Large intestine (tissue), 3 donors: ENCODE measurements around the gene FOXK1. TPM values are rescaled to one million over a fixed set of nuclear protein-coding genes. Genes with fewer than 3 reads are reported as not detected.

Experiments used
- DNase-seq, 2 donors: peaks; one replicate each; pipeline versions ENCODE4 v3.0.0 to v3.0.0-alpha.2; 2013
- H3K27ac ChIP-seq: one replicate; pipeline ENCODE4 v1.5.1; 2013; ENCODE audit warnings: low read length
- H3K27me3 ChIP-seq: 2 replicates; pipeline ENCODE4 v1.6.1; 2013; ENCODE audit warnings: low read length; ENCODE audit not compliant: control insufficient read depth, insufficient read depth
- H3K36me3 ChIP-seq: 2 replicates; pipeline ENCODE4 v1.6.1; 2013; ENCODE audit warnings: low read length; ENCODE audit not compliant: control insufficient read depth, insufficient read depth
- H3K4me1 ChIP-seq: one replicate; pipeline ENCODE4 v1.6.1; 2013; ENCODE audit warnings: low read length; ENCODE audit not compliant: control insufficient read depth, insufficient read depth
- H3K4me3 ChIP-seq: one replicate; pipeline ENCODE4 v1.5.1; 2013; ENCODE audit warnings: low read length
- H3K9me3 ChIP-seq: one replicate; pipeline ENCODE4 v1.6.1; 2013; ENCODE audit warnings: mild to moderate bottlenecking, low read depth, low read length, moderate library complexity; ENCODE audit not compliant: control insufficient read depth
- WGBS: methylation state at CpG from one replicate; pipeline ENCODE4 v1.1.5; 2013; ENCODE audit warnings: low lambda C conversion rate; ENCODE audit not compliant: insufficient coverage; 5-methylcytosine and 5-hydroxymethylcytosine counted together
- polyA plus RNA-seq: library from polyadenylated mRNA; unstranded; fragments of 120-200 nt; gene quantifications from one replicate; pipeline ENCODE4 v1.2.1, GENCODE V29; 2013

Gene FOXK1
- polyA plus RNA-seq, 1 donor: 11.6 TPM

DNA sequence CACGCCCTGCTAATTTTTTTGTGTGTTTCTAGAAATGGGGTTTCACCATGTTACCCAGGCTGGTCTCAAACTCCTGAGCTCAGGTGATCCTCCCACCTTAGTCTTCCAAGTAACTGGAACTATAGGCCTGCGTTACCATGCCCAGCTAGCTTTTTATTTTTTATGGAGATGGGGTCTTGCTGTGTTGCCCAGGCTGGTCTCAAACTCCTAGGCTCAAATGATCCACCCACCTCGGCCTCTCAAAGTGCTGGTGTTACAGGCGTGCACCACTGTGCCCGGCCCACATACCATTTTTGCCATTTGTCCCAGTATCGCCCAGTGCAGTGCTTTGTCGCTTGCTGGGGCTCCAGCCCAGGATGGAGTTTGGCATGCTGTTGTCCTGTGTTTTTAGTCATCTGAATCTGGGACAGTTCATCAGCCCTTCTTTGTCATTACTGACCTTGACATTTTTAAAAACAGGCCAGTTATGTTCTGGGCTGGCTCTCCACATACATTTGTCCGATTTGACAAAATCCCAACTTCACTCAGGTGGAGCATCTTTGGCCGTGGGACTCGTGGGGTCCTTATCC is 16.7 kb downstream of the FOXK1 start:
- H3K4me3 ChIP-seq: no peak overlapping the region
- peaks cover 5% of the 10 kb centered on the region for H3K9me3 ChIP-seq
- DNase-seq: no peak
- no peaks in the 10 kb centered on the region for H3K4me1 ChIP-seq
- no peaks in the 10 kb centered on the region for H3K27me3 ChIP-seq
- H3K27ac ChIP-seq: no peak overlapping the region
- peaks cover 5% of the 10 kb centered on the region for H3K36me3 ChIP-seq
- no CpG with 5 or more reads among the region's 10 CpGs for WGBS

DNA sequence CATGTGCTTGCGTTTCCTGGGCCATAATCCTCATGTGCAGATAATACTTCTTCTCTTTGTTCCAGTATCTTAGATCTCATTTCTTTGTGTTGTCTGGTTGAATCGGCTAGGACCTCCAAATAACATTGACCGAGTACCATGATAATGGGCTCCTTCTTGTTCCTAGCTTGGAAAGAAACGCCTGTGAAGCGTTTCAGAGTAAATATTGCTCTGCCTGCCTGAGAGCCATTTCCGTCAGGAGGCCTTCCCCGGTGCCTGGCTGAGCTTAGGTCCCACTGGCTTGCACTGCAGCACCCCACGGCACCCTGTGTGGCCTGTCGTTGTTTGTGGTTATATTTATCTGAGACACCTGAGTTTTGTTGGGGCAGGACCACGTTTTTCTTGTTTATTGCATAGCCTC is 17.7 kb downstream of the FOXK1 start:
- WGBS: 100% methylated on average over 1 of the region's 10 CpGs
- no peak overlapping the region for H3K27ac ChIP-seq
- no peaks in the 10 kb centered on the region for H3K27me3 ChIP-seq
- peaks cover 5% of the 10 kb centered on the region for H3K9me3 ChIP-seq
- H3K4me1 ChIP-seq: no peaks in the 10 kb centered on the region
- peaks cover 5% of the 10 kb centered on the region for H3K36me3 ChIP-seq
- no peak overlapping the region for H3K4me3 ChIP-seq
- no peak for DNase-seq

GRCh38 chr7:4700577-4701235 is 18.6 kb downstream of the FOXK1 start:
- Histone ChIP-seq H3K36me3 (peaks cover 5% of the 10 kb centered on the region), H3K9me3 (peaks cover 5% of the 10 kb centered on the region), H3K4me1 (no peaks in the 10 kb centered on the region), H3K27me3 (no peaks in the 10 kb centered on the region), H3K27ac (no peak overlapping the region), H3K4me3 (no peak overlapping the region)
- no CpG with 5 or more reads among the region's 14 CpGs for WGBS
- DNase-seq: no peak

DNA sequence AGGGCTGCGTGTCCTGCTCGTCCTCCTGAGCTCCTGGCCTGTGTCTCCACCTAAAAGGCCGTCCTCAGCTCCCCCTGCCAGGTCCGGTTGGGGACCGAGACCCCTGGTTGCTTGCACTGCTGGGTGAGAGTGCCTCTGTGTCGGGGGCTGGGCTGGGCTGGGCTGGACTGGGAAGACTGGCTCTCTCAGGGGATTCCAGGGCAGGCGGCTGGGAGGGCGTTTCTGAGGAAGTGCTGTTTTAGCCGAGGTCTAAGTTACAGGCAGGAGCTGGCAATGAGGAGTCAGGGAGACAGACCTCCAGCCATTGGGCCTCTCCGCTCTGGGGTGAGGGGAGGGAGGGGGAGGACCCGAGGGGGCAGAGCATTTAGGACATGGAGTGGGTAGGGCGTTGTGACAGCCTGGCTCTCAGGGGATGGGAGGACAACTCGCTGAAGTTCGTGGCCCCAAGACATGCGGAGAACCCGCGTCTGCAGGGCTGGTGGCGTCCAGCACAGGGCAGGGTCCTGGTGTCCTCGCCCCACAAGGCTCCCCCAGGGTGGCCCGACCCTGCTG is 20.9 kb downstream of the FOXK1 start:
- no CpG with 5 or more reads among the region's 20 CpGs for WGBS
- Histone ChIP-seq H3K27ac (no peak overlapping the region), H3K9me3 (peaks cover 5% of the 10 kb centered on the region), H3K27me3 (no peaks in the 10 kb centered on the region), H3K36me3 (peaks cover 3% of the 10 kb centered on the region), H3K4me3 (no peak overlapping the region), H3K4me1 (peaks cover 7% of the 10 kb centered on the region)
- DNase-seq: no peak

DNA sequence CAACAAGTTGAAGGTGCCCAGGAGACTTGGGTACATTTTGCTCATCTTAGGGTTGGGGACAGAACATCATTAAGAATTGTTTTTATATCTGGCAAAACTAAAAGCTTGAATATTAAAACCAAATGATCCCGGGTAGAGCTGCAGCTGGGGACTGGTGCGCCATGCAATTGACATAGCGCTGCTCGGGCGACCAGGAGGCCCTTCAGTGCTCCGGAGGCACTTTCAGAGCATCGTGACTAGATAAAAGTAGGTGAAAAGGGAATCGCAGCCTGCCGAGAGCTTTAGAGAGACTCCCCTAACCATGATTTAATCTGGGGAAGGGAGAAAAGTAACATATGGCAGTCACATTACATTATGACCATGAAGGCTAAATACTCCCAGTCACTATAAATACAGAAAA is 21.4 kb downstream of the FOXK1 start:
- no peak for DNase-seq
- 100% methylated on average over 2 of the region's 9 CpGs for WGBS
- peaks cover 5% of the 10 kb centered on the region for H3K9me3 ChIP-seq
- no peak overlapping the region for H3K27ac ChIP-seq
- H3K27me3 ChIP-seq: no peaks in the 10 kb centered on the region
- H3K36me3 ChIP-seq: peaks cover 3% of the 10 kb centered on the region
- H3K4me1 ChIP-seq: peaks cover 7% of the 10 kb centered on the region
- H3K4me3 ChIP-seq: no peak overlapping the region

DNA sequence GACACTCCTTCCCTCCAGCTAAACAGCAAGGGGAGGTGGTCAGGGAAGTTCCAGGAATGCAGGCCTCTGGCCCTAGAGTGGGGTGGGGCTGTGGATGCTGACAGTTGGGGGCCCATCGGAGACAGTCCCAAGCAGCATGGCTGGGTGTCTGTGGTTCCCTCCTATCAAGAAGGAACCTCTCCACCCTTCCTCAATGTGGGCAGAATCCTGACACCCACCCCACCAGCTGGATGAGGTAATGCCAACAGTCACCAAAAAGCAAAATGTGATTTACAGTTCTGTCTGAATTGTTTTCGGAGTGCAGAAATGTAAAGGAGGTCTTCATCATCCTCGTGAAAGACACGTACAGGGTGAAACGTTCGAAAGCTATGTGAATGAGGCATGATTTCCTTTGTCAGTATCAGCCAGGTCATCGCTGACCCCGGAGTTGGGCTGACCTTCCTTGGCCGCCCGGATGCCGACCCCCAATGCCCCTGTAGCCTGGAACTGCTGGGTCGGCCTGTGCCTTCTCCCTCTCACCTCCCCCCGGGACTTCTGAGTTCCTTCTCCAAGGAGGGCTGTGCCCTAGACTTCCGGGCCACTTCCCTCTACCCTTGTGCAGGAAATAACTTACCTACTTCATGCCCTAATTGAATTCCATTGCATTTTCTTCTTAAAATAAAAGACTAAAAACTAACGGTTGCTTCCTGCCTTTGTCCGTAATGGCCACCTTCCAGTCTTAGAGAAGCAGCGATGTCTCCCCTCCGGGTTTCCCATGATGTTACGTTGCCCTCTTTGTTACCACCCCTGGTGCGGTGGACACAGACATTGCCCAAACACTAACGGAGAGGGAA is 24.5 kb downstream of the FOXK1 start:
- DNase-seq: no peak

GRCh38 chr7:4707217-4707741 is 25.2 kb downstream of the FOXK1 start:
- peaks cover 10% of the 10 kb centered on the region for H3K9me3 ChIP-seq
- peaks cover 8% of the 10 kb centered on the region for H3K4me1 ChIP-seq
- H3K4me3 ChIP-seq: no peak overlapping the region
- no peak for DNase-seq
- WGBS: 96% methylated on average over 4 of the region's 22 CpGs
- peaks cover 12% of the 10 kb centered on the region for H3K36me3 ChIP-seq
- H3K27me3 ChIP-seq: no peaks in the 10 kb centered on the region
- H3K27ac ChIP-seq: peak overlapping the region; percentile 16

More for the DNA sequence above, 24.5 kb downstream of the FOXK1 start:
- peaks cover 11% of the 10 kb centered on the region for H3K36me3 ChIP-seq
- H3K27ac ChIP-seq: peak overlapping the region; percentile 16
- H3K4me1 ChIP-seq: peaks cover 7% of the 10 kb centered on the region
- WGBS: 76% methylated on average over 2 of the region's 21 CpGs
- H3K9me3 ChIP-seq: peaks cover 10% of the 10 kb centered on the region
- no peak overlapping the region for H3K4me3 ChIP-seq
- no peaks in the 10 kb centered on the region for H3K27me3 ChIP-seq

GRCh38 chr7:4707980-4708411 is 25.9 kb downstream of the FOXK1 start:
- no peak overlapping the region for H3K4me3 ChIP-seq
- H3K27me3 ChIP-seq: no peaks in the 10 kb centered on the region
- DNase-seq: no peak
- peaks cover 9% of the 10 kb centered on the region for H3K9me3 ChIP-seq
- H3K36me3 ChIP-seq: peaks cover 12% of the 10 kb centered on the region
- no CpG with 5 or more reads among the region's 12 CpGs for WGBS
- peaks cover 11% of the 10 kb centered on the region for H3K4me1 ChIP-seq
- H3K27ac ChIP-seq: no peak overlapping the region

DNA sequence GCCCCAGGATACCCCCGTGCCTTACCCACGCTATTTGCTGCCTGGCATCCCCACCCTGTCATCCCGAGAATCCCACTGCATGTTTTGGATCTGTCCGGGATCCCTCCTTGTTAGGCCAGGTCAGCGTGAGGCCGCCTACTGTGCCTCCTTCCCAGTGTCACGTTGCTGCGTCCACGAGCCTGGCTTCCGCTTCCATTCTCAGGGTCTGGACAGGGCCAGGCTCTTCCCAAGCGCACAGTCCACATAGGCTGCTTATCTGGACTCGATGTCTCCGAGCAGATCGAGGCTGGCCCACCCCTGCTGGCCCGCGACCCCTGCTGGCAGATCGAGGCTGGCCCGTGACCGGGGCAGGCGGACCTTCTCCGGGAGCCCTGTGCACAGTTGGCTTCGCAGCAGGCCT is 27.1 kb downstream of the FOXK1 start:
- WGBS: 90% methylated on average over 2 of the region's 22 CpGs
- Histone ChIP-seq H3K36me3 (peaks cover 12% of the 10 kb centered on the region), H3K4me1 (peaks cover 11% of the 10 kb centered on the region), H3K4me3 (no peak overlapping the region), H3K27me3 (no peaks in the 10 kb centered on the region), H3K27ac (no peak overlapping the region), H3K9me3 (peaks cover 5% of the 10 kb centered on the region)
- no peak for DNase-seq

DNA sequence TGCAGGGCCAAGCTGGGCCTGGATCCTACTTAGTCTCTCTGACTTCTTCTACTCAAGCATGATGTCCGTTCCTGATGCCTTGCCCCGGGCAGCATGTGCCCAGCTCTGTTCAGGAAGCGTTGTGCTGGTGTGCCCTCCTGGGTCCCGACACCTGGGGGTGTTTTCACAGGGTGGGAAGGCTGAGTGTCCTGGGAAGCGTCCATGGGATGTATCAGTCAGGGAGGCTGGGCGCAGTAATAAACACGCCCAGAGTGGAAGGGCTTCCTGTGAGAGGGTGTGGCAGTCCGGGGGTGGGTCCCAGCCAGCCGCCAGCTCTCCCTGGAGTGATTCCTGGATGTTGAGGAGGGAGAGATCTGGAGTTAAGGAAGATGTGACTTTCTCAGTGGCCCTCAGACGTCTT is 29.0 kb downstream of the FOXK1 start:
- Histone ChIP-seq H3K36me3 (peaks cover 13% of the 10 kb centered on the region), H3K4me1 (peaks cover 11% of the 10 kb centered on the region), H3K9me3 (peaks cover 5% of the 10 kb centered on the region), H3K27ac (no peak overlapping the region), H3K4me3 (no peak overlapping the region), H3K27me3 (no peaks in the 10 kb centered on the region)
- no peak for DNase-seq
- no CpG with 5 or more reads among the region's 10 CpGs for WGBS
